ENCODE results near the gene RASGEF1C.

RASGEF1C gene

DNA sequence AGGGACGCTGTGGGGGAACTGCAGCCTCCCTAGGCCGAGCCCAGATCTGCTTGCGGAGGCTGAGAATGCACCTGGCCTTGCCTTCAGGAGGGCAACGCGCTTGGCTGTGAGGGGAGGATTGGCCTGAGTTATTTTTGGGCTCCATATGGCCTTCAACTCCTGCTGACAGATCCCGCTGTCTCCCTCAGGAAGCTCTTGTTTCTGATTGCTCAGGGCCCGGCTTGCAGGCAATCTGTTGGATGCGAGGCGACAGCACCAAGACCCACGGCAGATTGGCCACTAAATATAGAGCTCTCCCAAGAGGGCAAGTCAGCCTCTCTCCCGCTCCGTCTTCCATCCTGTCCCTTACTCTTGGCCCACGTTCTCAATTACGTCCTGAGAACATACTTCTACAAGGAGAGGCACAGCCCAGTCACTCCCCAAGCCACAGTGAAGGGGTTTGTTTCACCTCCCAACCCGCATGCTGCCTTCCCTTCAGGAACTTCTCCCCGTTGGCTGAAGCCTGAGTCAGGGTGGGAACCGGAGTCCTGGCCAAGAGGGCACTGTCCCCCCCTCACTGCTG, 53.6 kb downstream of the RASGEF1C start:
- CTCF ChIA-PET = no interaction called here
- DNase-seq (ENCODE audit: low spot score) = no peak
- H3K27ac ChIP-seq = no peak overlapping the region
- TF ChIP-seq, protein P1, sequence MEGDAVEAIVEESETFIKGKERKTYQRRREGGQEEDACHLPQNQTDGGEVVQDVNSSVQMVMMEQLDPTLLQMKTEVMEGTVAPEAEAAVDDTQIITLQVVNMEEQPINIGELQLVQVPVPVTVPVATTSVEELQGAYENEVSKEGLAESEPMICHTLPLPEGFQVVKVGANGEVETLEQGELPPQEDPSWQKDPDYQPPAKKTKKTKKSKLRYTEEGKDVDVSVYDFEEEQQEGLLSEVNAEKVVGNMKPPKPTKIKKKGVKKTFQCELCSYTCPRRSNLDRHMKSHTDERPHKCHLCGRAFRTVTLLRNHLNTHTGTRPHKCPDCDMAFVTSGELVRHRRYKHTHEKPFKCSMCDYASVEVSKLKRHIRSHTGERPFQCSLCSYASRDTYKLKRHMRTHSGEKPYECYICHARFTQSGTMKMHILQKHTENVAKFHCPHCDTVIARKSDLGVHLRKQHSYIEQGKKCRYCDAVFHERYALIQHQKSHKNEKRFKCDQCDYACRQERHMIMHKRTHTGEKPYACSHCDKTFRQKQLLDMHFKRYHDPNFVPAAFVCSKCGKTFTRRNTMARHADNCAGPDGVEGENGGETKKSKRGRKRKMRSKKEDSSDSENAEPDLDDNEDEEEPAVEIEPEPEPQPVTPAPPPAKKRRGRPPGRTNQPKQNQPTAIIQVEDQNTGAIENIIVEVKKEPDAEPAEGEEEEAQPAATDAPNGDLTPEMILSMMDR (conservative IDR thresholded peaks at IDR 0.05; ENCODE audit: low read depth) = no peak
- POLR2A ChIA-PET (ENCODE audit: low non-redundant PET) = no interaction called here

DNA sequence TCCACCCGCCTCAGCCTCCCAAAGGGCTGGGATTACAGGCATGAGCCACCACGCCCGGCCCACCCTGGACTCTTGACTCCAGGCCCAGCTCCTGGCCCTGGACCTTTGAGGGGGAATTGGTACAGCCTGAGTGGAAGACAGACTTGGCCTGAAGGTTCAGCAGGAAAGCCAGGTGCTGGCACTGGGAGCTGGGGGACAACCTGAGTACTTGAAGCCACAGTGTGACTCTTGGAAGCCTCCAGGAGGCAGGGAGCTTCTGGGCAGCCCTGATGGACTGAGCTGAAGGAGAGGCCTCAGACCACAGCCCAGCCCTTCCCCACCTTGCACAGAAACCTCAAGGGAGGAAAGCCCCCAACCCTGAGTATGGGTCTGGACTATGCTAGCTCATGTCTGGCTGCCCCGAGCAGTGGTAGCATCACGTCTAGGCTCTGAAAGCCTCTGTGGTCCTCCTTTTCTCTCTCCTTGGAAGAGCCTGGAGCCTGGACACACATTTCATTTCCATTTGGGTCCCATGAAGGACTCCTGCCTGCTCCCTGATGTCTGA, 54.1 kb downstream of the RASGEF1C start:
- ChIA-PET CTCF (interaction anchor here (0.5 kb wide), 2 partner anchors 19 to 64 kb away, joined by 3 to 4 read pairs; no protein-coding TSS in a partner anchor), POLR2A (ENCODE audit: low non-redundant PET) (no interaction called here)
- TF ChIP-seq, protein P1 (conservative IDR thresholded peaks at IDR 0.05; ENCODE audit: low read depth) = no peak
- H3K27ac ChIP-seq = no peak overlapping the region
- no peak for DNase-seq (ENCODE audit: low spot score)

DNA sequence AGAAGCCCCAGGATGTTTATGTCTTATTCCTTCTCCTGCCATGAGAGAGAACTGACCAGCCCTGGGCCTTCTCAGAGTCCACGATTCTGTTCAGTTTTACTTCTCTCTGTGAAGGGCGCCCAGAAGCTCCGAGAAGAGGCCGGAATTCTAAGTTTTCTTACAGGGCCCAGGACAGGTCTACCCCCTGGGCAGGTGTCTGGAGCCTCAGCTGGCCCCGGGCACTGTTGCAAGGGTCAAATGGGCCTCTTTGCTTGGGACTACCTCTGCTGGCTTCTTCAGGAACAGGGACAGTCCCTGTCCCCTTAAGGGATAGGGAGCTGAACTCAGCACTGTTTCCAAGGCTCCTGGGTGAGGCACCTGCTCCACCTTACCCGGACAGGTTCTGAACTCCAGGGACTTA, 55.0 kb downstream of the RASGEF1C start:
- CTCF ChIA-PET = interaction anchor here (0.7 to 1.2 kb wide), 2 partner anchors 27 to 54 kb away, joined by 3 read pairs; no protein-coding TSS in a partner anchor
- no peak for DNase-seq (ENCODE audit: low spot score)
- no peak overlapping the region for H3K27ac ChIP-seq
- POLR2A ChIA-PET (ENCODE audit: low non-redundant PET) = no interaction called here
- TF ChIP-seq, protein P1 (conservative IDR thresholded peaks at IDR 0.05; ENCODE audit: low read depth) = no peak

DNA sequence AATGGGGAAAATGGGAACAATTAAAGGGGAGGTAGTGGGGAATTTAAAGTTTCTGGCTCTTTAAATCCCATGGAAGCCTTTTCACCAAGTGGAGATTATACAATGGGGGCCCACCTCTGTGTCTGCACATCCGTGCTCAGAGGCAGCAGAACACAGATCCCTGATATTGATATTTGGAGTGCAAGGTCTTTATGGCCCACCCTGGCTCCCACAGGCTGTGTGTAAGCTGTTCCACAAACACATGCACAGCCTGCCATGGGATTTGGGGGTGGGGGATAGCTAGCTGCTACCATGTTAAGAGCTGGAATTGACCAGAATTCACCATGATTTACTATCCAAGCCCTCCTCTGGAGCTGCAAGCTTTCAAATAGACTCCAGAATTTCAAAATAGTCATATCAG, 55.9 kb downstream of the RASGEF1C start:
- no peak for DNase-seq (ENCODE audit: low spot score)
- ChIA-PET POLR2A (ENCODE audit: low non-redundant PET) (no interaction called here), CTCF (interaction anchor here (1.2 kb wide), 1 partner anchor 55 kb away, joined by 3 read pairs; no protein-coding TSS in a partner anchor)
- no peak overlapping the region for H3K27ac ChIP-seq
- TF ChIP-seq, protein P1 (conservative IDR thresholded peaks at IDR 0.05; ENCODE audit: low read depth) = no peak

DNA sequence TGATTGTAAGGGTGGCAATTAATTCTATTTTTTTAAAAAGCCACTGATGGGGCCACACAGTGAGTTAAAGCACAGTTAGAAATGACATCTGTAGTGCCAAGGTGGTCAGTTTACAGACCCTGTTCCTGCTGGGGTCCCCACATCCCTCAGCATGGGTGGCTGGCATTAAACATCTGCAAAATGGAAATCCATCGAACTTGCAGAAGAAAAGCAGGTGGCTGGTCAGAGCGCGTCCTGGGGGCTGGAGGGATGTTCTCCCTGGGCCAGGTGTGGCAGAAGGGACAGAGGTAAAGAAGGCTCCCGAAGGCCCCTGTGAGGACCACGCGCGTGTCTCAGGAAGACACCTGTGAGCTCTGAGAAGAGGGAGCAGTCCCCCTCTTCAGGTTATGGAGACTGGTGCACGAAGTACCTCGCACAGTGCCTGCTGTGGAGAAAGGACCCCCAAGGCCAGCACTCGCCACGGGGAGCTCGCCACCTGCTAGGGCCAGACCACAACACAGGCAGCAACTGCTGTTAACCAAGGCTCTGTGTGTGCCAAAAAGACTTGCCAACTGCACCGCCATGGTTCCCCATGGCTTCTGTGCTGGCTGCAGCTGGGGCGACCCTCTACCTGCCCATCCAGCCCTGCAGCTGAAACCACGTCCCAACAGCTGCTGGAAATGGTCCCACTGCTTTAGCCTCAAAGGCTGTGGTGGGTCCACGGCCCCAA, 65.2 kb downstream of the RASGEF1C start:
- CTCF ChIA-PET = no interaction called here
- no peak for DNase-seq (ENCODE audit: low spot score)
- TF ChIP-seq, protein P1 (conservative IDR thresholded peaks at IDR 0.05; ENCODE audit: low read depth) = no peak
- no peak overlapping the region for H3K27ac ChIP-seq
- POLR2A ChIA-PET (ENCODE audit: low non-redundant PET) = no interaction called here

DNA sequence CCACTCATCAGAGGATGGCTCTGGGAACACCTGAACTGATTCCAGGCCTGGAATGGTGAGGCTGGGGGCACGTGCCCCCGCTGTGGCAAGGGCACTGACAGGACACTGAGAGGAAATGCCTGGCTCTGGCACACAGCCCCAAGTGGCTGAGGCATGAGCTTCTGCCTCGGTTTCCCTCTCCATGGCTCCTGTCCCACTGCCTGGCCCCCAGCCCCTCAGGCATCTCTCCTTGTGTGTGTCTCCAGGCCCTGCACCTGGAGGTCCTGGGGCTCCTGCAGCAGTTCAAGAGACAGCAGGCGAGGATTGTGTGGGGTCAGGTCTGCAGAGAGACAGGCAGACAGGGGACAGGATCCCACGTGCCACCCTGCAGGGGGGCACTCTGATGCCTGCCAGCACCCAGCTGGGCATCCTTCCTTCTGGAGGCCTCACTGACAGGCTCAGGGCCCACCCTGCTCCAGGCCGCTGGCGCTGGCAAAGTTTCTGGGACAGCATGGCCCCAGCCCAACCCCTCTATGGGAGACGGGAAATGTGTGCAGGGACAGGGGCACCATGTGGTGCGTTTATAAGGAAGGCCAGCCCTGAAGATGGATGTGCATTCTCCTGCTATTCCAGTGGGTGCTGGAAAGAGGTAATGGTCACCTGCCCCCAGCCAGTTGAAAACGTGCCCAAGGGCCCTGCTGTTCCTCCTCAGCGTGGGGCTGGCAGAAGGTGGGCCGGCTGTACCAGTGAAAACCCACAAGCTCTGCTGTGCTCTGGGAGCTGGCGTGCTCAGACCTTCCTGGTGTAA, 66.0 kb downstream of the RASGEF1C start:
- TF ChIP-seq, protein P1 (conservative IDR thresholded peaks at IDR 0.05; ENCODE audit: low read depth) = no peak
- ChIA-PET POLR2A (ENCODE audit: low non-redundant PET) (no interaction called here), CTCF (no interaction called here)
- DNase-seq (ENCODE audit: low spot score) = no peak
- H3K27ac ChIP-seq = no peak overlapping the region
